ENCODE measurements around the gene MIOS. TPM values are rescaled to one million over a fixed set of nuclear protein-coding genes. Genes with fewer than 3 reads are reported as not detected.
A peak's percentile ranks its signal among the peaks of the same experiment; 100 is the strongest.

MIOS gene
- total and polyA plus RNA-seq, 5 donors: 9.4 to 26.0 (median 22.1) TPM

DNA sequence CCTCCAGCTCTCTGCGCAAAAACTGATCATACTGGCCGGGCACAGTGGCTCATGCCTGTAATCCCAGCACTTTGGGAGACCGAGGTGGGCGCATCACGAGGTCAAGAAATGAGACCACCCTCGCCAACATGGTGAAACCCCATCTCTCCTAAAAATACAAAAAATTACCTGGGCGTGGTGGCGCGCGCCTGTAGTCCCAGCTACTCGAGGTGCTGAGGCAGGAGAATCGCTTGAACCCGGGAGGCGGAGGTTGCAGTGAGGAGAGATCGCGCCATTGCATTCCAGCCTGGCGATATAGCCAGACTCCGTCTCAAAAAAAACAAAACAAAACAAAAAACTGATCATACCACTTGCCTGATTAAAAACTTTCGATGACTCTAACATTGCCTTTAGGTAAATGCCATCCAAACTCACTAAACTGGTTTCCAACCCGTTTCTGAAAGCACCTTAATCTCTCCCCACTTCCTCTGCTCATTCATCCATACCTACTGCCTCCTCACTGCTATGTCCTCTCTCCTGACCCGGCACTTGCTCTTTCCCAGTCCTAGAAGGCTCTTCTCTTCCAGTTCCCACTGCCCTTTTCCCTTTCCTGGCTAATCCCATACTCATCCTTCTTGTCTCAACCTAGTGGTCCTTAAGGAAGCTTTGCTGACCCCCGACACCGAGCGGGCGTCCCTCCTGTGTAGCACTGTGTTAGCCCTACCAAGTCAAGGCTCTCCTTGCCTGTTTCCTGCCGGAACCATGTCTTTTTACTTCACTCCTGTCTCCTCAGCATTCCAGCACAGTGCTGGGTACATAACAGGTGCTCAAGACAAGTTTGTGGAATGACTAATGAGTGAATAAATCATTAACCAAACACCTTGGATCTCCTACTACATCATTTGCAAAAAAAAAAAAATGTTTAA, 686 bp upstream of the MIOS start:
- ATAC-seq (peak; percentile 2 to 31), DNase-seq (peak; percentile 15 to 61 (median 53))
- Histone ChIP-seq H3K4me3 (ENCODE audit: low read length) (peak overlapping the region; percentile 71), H3K27me3 (ENCODE audit: control insufficient read depth, insufficient read depth) (no peaks in the 10 kb centered on the region), H3K4me1 (ENCODE audit: control insufficient read depth, insufficient read depth, low read length) (peaks cover 2% of the 10 kb centered on the region), H3K9me3 (ENCODE audit: control insufficient read depth, low read length) (no peaks in the 10 kb centered on the region), H3K27ac (ENCODE audit: low read length) (peak overlapping the region; percentile 72)
- 92% methylated on average over 26 of the region's 26 CpGs for WGBS
- intact Hi-C loops (cut with DNase I): no loop called here

DNA sequence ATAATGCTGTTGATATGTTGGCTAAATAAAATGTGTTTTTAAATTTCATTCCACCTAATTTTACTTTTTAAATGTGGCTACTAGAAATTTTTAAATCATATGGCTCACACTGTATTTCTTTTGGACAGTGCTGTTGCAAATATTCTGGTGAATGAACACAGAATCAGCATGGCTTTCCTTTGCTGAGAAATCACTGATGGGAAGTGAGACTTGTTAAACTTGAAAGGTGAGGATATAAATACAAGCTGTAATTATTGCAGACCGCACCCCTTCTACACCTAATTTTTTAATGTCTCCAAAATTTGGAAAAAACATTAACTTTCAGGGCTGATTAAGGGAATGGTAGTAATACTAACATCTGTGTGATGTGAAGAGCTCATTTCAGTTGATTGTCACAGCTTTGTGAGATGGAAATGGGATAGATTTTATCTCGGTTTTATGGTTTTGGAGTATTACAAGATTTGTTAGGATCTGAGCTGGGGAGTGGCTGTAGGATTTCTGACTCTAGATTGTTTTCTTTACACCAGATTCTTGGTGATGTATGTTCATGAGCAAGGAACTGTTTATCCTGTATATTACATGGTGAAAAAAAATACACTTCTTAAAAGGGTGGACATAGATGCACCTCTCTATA, 1.3 kb downstream of the MIOS start:
- intact Hi-C loops (cut with DNase I): no loop called here
- no peak for ATAC-seq
- no peaks in the 10 kb centered on the region for H3K27me3 ChIP-seq (ENCODE audit: control insufficient read depth, insufficient read depth)
- no peaks in the 10 kb centered on the region for H3K9me3 ChIP-seq (ENCODE audit: control insufficient read depth, low read length)
- no peak overlapping the region for H3K27ac ChIP-seq (ENCODE audit: low read length)
- H3K4me1 ChIP-seq (ENCODE audit: control insufficient read depth, insufficient read depth, low read length): peaks cover 2% of the 10 kb centered on the region
- WGBS: 68% methylated on average over 2 of the region's 2 CpGs
- H3K4me3 ChIP-seq (ENCODE audit: low read length): peak overlapping the region; percentile 71
- DNase-seq: no peak

DNA sequence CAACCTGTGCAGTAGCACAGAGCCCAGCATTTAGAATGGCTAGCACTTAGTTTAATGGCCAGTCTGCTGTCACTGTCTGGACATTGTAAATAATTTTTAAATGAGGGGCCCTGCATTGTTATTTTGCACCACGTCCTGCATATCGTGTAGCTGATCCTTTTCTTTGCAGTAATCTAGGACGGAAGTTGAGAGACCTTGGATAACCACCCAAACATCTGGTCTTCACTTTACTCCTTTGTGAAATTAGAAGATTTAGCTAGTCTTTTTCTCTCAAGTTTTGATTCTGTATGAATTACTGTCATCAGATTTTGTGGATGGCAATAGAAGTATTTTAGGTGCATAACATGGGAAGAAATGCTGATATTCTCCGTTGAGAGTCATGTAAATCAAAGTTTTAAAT, 1.9 kb downstream of the MIOS start:
- H3K9me3 ChIP-seq (ENCODE audit: control insufficient read depth, low read length): no peaks in the 10 kb centered on the region
- H3K4me1 ChIP-seq (ENCODE audit: control insufficient read depth, insufficient read depth, low read length): peaks cover 2% of the 10 kb centered on the region
- WGBS: 79% methylated on average over 4 of the region's 4 CpGs
- H3K4me3 ChIP-seq (ENCODE audit: low read length): peak overlapping the region; percentile 71
- no peak overlapping the region for H3K27ac ChIP-seq (ENCODE audit: low read length)
- no peaks in the 10 kb centered on the region for H3K27me3 ChIP-seq (ENCODE audit: control insufficient read depth, insufficient read depth)
- intact Hi-C loops (cut with DNase I): no loop called here
- ATAC-seq (no peak), DNase-seq (no peak)

DNA sequence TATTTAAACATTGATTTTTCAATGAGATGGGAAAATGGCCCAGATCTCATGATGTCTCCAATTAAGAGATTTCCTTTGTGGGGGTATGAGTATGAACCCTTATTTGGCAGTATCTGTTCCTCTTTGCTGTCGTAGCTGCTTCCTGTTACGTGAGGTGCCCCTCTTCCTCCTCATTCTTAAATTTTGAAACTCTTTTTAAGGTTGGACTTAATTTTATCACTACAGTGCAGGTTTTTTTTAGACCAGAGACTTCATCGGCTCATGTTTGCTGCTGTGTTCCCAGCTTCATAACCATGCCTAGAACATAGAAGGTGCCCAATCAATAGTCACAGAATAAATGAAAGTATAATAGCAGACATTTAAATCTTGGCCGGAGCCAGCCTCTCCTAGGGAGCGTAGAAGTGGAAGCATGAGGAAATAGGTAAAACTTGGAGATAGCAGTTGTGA, 2.4 kb downstream of the MIOS start:
- Histone ChIP-seq H3K27ac (ENCODE audit: low read length) (no peak overlapping the region), H3K27me3 (ENCODE audit: control insufficient read depth, insufficient read depth) (no peaks in the 10 kb centered on the region), H3K4me1 (ENCODE audit: control insufficient read depth, insufficient read depth, low read length) (peaks cover 2% of the 10 kb centered on the region), H3K9me3 (ENCODE audit: control insufficient read depth, low read length) (no peaks in the 10 kb centered on the region), H3K4me3 (ENCODE audit: low read length) (no peak overlapping the region)
- intact Hi-C loops (cut with DNase I): no loop called here
- no peak for ATAC-seq
- no peak for DNase-seq
- WGBS: 61% methylated on average over 5 of the region's 5 CpGs

DNA sequence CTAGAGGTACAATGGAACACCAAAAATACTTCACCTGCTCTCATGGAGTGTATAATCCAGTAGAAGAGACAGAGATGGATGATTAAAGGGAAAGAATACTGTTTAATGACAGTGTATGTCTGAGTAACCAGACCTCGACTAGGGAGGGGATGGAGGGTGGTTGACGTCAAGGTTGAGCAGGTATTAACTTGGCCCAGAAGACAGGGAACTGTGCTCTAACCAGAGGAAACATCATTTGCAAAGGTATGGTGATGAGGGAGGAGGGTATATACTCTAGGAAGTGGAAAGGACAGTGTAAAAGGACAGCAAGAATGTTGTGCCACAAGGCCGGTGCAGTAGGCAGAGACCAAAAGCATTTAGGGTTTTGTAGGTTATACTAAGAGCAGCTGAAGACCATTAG, 2.9 kb downstream of the MIOS start:
- peaks cover 2% of the 10 kb centered on the region for H3K4me1 ChIP-seq (ENCODE audit: control insufficient read depth, insufficient read depth, low read length)
- H3K4me3 ChIP-seq (ENCODE audit: low read length): no peak overlapping the region
- intact Hi-C loops (cut with DNase I): no loop called here
- no peak for DNase-seq
- 96% methylated on average over 3 of the region's 3 CpGs for WGBS
- no peak for ATAC-seq
- no peak overlapping the region for H3K27ac ChIP-seq (ENCODE audit: low read length)
- H3K27me3 ChIP-seq (ENCODE audit: control insufficient read depth, insufficient read depth): no peaks in the 10 kb centered on the region
- H3K9me3 ChIP-seq (ENCODE audit: control insufficient read depth, low read length): no peaks in the 10 kb centered on the region

DNA sequence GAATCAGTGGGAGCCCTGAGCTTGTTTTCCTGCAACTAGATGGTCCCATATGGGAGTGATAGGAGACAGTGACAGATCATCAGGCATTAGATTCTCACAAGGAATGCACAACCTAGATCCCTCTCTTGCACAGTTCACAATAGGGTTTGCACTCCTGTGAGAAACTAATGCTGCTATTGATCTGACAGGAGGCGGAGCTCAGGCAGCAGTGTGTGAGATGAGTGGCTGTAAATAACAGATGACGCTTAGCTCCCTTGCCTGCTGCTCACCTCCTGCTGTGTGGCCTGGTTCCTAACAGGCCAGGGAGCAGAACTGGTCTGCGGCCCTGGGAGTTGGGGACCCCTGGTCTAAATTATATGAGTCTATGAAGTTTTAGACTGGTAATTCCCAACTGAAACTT, 3.9 kb downstream of the MIOS start:
- H3K4me1 ChIP-seq (ENCODE audit: control insufficient read depth, insufficient read depth, low read length): peaks cover 2% of the 10 kb centered on the region

DNA sequence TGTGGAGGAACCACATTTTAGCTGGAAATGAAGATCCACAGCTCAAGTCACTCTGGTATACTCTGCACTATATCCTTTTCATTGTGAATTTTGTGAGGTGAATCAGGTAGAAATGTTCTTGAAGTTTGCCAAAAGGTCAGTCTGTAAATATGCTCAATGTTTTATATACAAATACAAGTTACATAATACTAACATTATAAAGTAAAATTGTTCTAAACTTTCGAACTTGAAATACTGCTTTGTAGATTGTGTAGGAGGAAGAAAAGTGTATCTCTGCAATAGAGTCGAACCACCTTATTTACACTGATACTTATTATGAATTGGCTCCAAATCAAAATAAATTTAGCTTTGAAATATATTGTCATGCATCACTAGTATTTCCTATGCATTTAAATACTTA, 7.0 kb downstream of the MIOS start:
- intact Hi-C loops (cut with DNase I): no loop called here
- DNase-seq (no peak), ATAC-seq (no peak)
- Histone ChIP-seq H3K27me3 (ENCODE audit: control insufficient read depth, insufficient read depth) (no peaks in the 10 kb centered on the region), H3K27ac (ENCODE audit: low read length) (no peak overlapping the region), H3K4me3 (ENCODE audit: low read length) (no peak overlapping the region), H3K4me1 (ENCODE audit: control insufficient read depth, insufficient read depth, low read length) (no peaks in the 10 kb centered on the region), H3K9me3 (ENCODE audit: control insufficient read depth, low read length) (no peaks in the 10 kb centered on the region)
- 92% methylated on average over 2 of the region's 2 CpGs for WGBS

More for the DNA sequence above, 3.9 kb downstream of the MIOS start:
- intact Hi-C loops (cut with DNase I): no loop called here
- Histone ChIP-seq H3K27ac (ENCODE audit: low read length) (no peak overlapping the region), H3K27me3 (ENCODE audit: control insufficient read depth, insufficient read depth) (no peaks in the 10 kb centered on the region), H3K9me3 (ENCODE audit: control insufficient read depth, low read length) (no peaks in the 10 kb centered on the region), H3K4me3 (ENCODE audit: low read length) (no peak overlapping the region)
- 98% methylated on average over 3 of the region's 3 CpGs for WGBS
- DNase-seq (no peak), ATAC-seq (no peak)

DNA sequence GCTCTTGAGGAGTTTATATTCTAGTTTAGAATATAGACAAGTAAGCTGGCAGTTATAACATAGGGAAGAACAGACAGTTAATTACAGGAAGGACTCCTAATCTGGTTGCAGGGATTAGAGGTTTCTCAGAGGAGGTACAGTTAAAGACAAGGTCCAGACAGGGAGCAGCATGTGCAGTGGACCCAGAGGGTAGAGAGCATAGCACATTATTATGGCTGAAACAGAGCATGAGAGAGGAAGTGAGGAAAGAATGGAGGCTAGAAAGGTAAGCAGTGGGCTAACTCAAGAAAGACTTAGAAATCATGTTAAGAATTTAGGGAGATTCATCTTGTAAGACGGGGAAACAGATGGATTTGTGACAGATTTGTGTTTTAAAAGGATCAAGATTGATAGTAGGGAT, 9.7 kb downstream of the MIOS start:
- Histone ChIP-seq H3K4me3 (ENCODE audit: low read length) (no peak overlapping the region), H3K27ac (ENCODE audit: low read length) (no peak overlapping the region), H3K9me3 (ENCODE audit: control insufficient read depth, low read length) (no peaks in the 10 kb centered on the region), H3K27me3 (ENCODE audit: control insufficient read depth, insufficient read depth) (no peaks in the 10 kb centered on the region), H3K4me1 (ENCODE audit: control insufficient read depth, insufficient read depth, low read length) (peaks cover 1% of the 10 kb centered on the region)
- intact Hi-C loops (cut with DNase I): no loop called here
- ATAC-seq: no peak
- DNase-seq: no peak
- whole genome bisulfite sequencing: 98% methylated on average over 1 of the region's 1 CpG

DNA sequence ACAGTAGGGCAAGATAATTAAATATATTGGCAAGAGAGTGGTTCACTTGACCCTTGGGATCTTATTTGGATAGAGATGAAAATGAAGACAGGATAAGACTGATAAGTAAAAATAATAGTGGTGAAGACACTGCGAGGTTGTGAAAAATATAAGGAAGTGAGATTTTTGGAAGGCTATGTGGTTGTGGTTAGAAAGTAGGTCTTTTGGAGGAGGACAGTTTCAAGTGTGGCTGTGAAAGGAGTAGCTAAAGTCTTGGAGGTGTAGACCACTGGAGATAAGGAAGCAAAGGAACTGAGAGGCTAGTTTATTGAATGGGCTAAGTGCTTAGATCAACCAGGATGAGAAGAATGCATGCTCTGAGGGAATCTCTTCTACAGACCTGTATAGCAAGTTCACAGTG, 11.2 kb downstream of the MIOS start:
- ATAC-seq: no peak
- WGBS: 52% methylated on average over 1 of the region's 1 CpG

DNA sequence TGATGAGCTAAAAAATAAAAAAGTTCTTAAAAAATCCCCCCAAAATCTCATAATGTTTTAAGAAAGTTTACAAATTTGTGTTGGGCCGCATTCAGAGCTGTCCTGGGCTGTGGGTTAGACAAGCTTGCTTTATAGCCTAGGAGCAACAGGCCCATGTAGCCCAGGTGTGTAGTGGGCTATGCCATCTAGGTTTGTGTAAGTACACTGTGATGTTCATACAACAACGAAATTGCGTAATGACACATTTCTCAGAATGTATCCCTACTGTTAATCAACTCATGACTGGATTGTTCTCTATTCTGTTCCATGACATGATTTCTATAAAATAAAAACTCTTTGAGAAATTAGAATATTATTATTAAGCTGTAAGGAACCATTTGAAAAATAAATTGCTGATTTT, 13.0 kb downstream of the MIOS start:
- ATAC-seq: no peak
- over 99% methylated on average over 3 of the region's 3 CpGs for WGBS
- no peak overlapping the region for H3K27ac ChIP-seq (ENCODE audit: low read length)

More for the DNA sequence above, 11.2 kb downstream of the MIOS start:
- Histone ChIP-seq H3K4me3 (ENCODE audit: low read length) (no peak overlapping the region), H3K9me3 (ENCODE audit: control insufficient read depth, low read length) (no peaks in the 10 kb centered on the region), H3K4me1 (ENCODE audit: control insufficient read depth, insufficient read depth, low read length) (peaks cover 1% of the 10 kb centered on the region), H3K27ac (ENCODE audit: low read length) (no peak overlapping the region), H3K27me3 (ENCODE audit: control insufficient read depth, insufficient read depth) (no peaks in the 10 kb centered on the region)
- intact Hi-C loops (cut with DNase I): no loop called here
- DNase-seq: no peak

DNA sequence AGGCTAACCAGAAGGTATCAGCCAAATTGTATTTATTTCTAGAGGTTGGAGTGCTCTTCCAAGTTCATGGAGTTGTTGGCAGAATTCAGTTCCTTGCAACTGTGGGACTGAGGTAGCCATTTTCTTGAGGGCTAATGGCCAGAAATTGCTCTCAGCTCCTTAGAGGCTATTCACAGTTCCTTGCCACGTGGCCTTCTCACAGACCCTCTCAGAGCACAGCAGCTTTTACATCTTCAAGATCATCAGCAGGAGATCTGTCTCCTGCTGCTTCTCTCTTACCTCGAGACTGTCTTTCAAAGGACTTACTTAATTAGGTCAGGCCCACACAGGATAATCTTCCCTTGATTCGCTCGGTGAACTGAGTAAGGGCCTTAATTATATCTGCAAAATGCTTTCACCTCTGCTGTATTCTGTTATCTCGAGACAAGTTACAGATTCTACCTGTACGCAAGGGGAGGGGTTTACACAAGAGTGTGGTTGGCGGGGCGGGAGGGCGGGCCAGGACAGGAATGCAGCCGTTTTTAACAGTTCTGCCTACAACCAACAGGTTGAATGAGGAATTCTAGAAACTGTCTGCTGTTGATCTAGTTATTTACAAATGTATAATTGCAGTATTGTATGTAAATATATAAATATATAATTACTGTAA, 15.0 kb downstream of the MIOS start:
- H3K27me3 ChIP-seq (ENCODE audit: control insufficient read depth, insufficient read depth): no peaks in the 10 kb centered on the region
- WGBS: 89% methylated on average over 10 of the region's 10 CpGs

More for the DNA sequence above, 13.0 kb downstream of the MIOS start:
- H3K4me1 ChIP-seq (ENCODE audit: control insufficient read depth, insufficient read depth, low read length): peaks cover 1% of the 10 kb centered on the region
- H3K9me3 ChIP-seq (ENCODE audit: control insufficient read depth, low read length): no peaks in the 10 kb centered on the region
- intact Hi-C loops (cut with DNase I): no loop called here
- DNase-seq: no peak
- no peak overlapping the region for H3K4me3 ChIP-seq (ENCODE audit: low read length)
- no peaks in the 10 kb centered on the region for H3K27me3 ChIP-seq (ENCODE audit: control insufficient read depth, insufficient read depth)

More for the DNA sequence above, 15.0 kb downstream of the MIOS start:
- Histone ChIP-seq H3K4me3 (ENCODE audit: low read length) (no peak overlapping the region), H3K9me3 (ENCODE audit: control insufficient read depth, low read length) (no peaks in the 10 kb centered on the region), H3K27ac (ENCODE audit: low read length) (no peak overlapping the region), H3K4me1 (ENCODE audit: control insufficient read depth, insufficient read depth, low read length) (peaks cover 1% of the 10 kb centered on the region)
- intact Hi-C loops (cut with DNase I): no loop called here
- no peak for ATAC-seq
- DNase-seq: no peak
